Neural cell (in vitro differentiated cells): ENCODE results near the gene C19orf85. TPM values are rescaled to one million over a fixed set of nuclear protein-coding genes. Genes with fewer than 3 reads are reported as not detected.
"Not testable (repeated sequence)": the region's sequence is repeated elsewhere in the genome, so short reads cannot be mapped to it uniquely, and the experiment has no call there.

ENCODE experiments used
- H2AFZ ChIP-seq: fragments of 200-600, 300-800 bp; sonication (generic), shearing (Covaris generic); 2 replicates; pipeline ENCODE4 v1.6.0; 2014; ENCODE audit warnings: low read depth, mild to moderate bottlenecking, antibody characterized with exemption, low read length, moderate library complexity
- H3F3A ChIP-seq: fragments of 200-600 bp; shearing (Covaris generic); 2 replicates; pipeline ENCODE4 v1.6.1; 2016; ENCODE audit warnings: mild to moderate bottlenecking, moderate library complexity, mixed read lengths, antibody characterized with exemption, low read length; ENCODE audit not compliant: insufficient read depth, poor library complexity, severe bottlenecking
- H3K27ac ChIP-seq: fragments of 200-600, 300-800 bp; sonication (generic), shearing (Covaris generic); 2 replicates; pipeline ENCODE4 v1.5.1; 2014; ENCODE audit warnings: mild to moderate bottlenecking, low read length, moderate library complexity
- H3K27me3 ChIP-seq: fragments of 300-800, 200-600 bp; sonication (generic), shearing (Covaris generic); 2 replicates; pipeline ENCODE4 v1.6.0; 2014; ENCODE audit warnings: mild to moderate bottlenecking, low read depth, low read length, moderate library complexity; ENCODE audit not compliant: insufficient read depth
- H3K36me3 ChIP-seq: fragments of 300-800, 200-600 bp; sonication (generic), shearing (Covaris generic); 2 replicates; pipeline ENCODE4 v1.5.1; 2014; ENCODE audit warnings: mild to moderate bottlenecking, antibody characterized with exemption, low read length, moderate library complexity; ENCODE audit not compliant: insufficient read depth
- H3K4me2 ChIP-seq: fragments of 300-800, 200-600 bp; sonication (generic), shearing (Covaris generic); 2 replicates; pipeline ENCODE4 v1.6.0; 2014; ENCODE audit warnings: mild to moderate bottlenecking, low read length
- H3K4me3 ChIP-seq: fragments of 300-800, 200-600 bp; sonication (generic), shearing (Covaris generic); 2 replicates; pipeline ENCODE4 v1.5.1; 2014; ENCODE audit warnings: mild to moderate bottlenecking, low read length, moderate library complexity
- H3K79me2 ChIP-seq: fragments of 200-600 bp; shearing (Covaris generic); replicated peaks from 2 replicates; pipeline ENCODE4 v1.6.0; 2014; ENCODE audit warnings: mild to moderate bottlenecking, low read length, moderate library complexity; ENCODE audit not compliant: insufficient read depth
- H3K9ac ChIP-seq: fragments of 300-800, 200-600 bp; sonication (generic), shearing (Covaris generic); 2 replicates; pipeline ENCODE4 v1.6.1; 2016; ENCODE audit warnings: mild to moderate bottlenecking, low read length, mixed read lengths
- H3K9me2 ChIP-seq: fragments of 200-600 bp; shearing (Covaris generic); 2 replicates; pipeline ENCODE4 v1.6.1; 2016; ENCODE audit warnings: mild to moderate bottlenecking, low read length, mixed read lengths; ENCODE audit not compliant: insufficient read depth
- H3K9me3 ChIP-seq: fragments of 200-600, 300-800 bp; sonication (generic), shearing (Covaris generic); 2 replicates; pipeline ENCODE4 v1.6.1; 2016; ENCODE audit warnings: mild to moderate bottlenecking, mixed run types, low read length, moderate library complexity, mixed read lengths
- H4K20me1 ChIP-seq: fragments of 200-600 bp; shearing (Covaris generic); 2 replicates; pipeline ENCODE4 v1.6.1; 2016; ENCODE audit warnings: mild to moderate bottlenecking, mixed run types; ENCODE audit not compliant: insufficient read depth
- CTCF ChIP-seq: fragments of 450-650 bp; IDR thresholded peaks from 2 replicates; pipeline ENCODE4 v1.5.1; 2014; ENCODE audit warnings: antibody characterized with exemption, mild to moderate bottlenecking, moderate library complexity; ENCODE audit not compliant: poor library complexity, severe bottlenecking
- EP300 ChIP-seq: fragments of 450-650 bp; conservative IDR thresholded peaks from 2 replicates; pipeline ENCODE4 v1.6.1; 2014; ENCODE audit warnings: antibody characterized with exemption, mild to moderate bottlenecking, moderate library complexity; ENCODE audit not compliant: poor library complexity, severe bottlenecking
- EZH2 ChIP-seq: fragments of 200-600, 300-800 bp; shearing (Covaris generic), sonication (generic); IDR thresholded peaks from 2 replicates; pipeline ENCODE4 v1.6.1; 2014; ENCODE audit warnings: antibody characterized with exemption, low read length, borderline replicate concordance, mild to moderate bottlenecking; ENCODE audit not compliant: insufficient read depth, poor library complexity, severe bottlenecking
- MXI1 ChIP-seq: fragments of 450-650 bp; conservative IDR thresholded peaks from 2 replicates; pipeline ENCODE4 v1.6.1; 2014; ENCODE audit warnings: antibody characterized with exemption, mild to moderate bottlenecking; ENCODE audit not compliant: poor library complexity, severe bottlenecking
- POLR2AphosphoS5 ChIP-seq: IDR thresholded peaks from 2 replicates; pipeline ENCODE4 v1.6.1; 2012
- RAD21 ChIP-seq: fragments of 450-650 bp; conservative IDR thresholded peaks from 2 replicates; pipeline ENCODE4 v1.6.1; 2014; ENCODE audit warnings: antibody characterized with exemption, mild to moderate bottlenecking, moderate library complexity
- REST ChIP-seq: IDR thresholded peaks from 2 replicates; pipeline ENCODE4 v1.6.1; 2012; ENCODE audit warnings: borderline replicate concordance
- SMC3 ChIP-seq: fragments of 450-650 bp; conservative IDR thresholded peaks from 2 replicates; pipeline ENCODE4 v1.6.1; 2014; ENCODE audit warnings: antibody characterized with exemption, mild to moderate bottlenecking, moderate library complexity; ENCODE audit not compliant: poor library complexity
- TAF1 ChIP-seq: IDR thresholded peaks from 2 replicates; pipeline ENCODE4 v1.6.1; 2012; ENCODE audit warnings: low read depth
- polyA plus RNA-seq: library from polyadenylated mRNA; depleted of rRNA; stranded (reverse); fragments of >200 nt; gene quantifications from 2 replicates; pipeline ENCODE4 v1.2.3, GENCODE V29; 2014

Gene C19orf85
- polyA plus RNA-seq, 1 donor from 2014 or later, result 0.19 TPM

- no peak overlapping the region for H2AFZ ChIP-seq
- no peak overlapping the region for H3K9ac ChIP-seq
- no peaks in the 10 kb centered on the region for H3K9me3 ChIP-seq
- no peaks in the 10 kb centered on the region for H3K79me2 ChIP-seq
- H3K4me2 ChIP-seq, result no peak overlapping the region
- no peaks in the 10 kb centered on the region for H3K36me3 ChIP-seq
- H3K27me3 ChIP-seq, result no peaks in the 10 kb centered on the region
- H4K20me1 ChIP-seq, result no peaks in the 10 kb centered on the region
- no peaks in the 10 kb centered on the region for H3F3A ChIP-seq
- H3K4me3 ChIP-seq, result no peak overlapping the region
- no peaks in the 10 kb centered on the region for H3K9me2 ChIP-seq
- no peak overlapping the region for H3K27ac ChIP-seq
- TF ChIP-seq RAD21, result no peak
- TF ChIP-seq EZH2, result no peak
- TF ChIP-seq SMC3, result no peak
- no peak for TF ChIP-seq EP300
- no peak for TF ChIP-seq TAF1
- TF ChIP-seq CTCF, result no peak
- no peak for TF ChIP-seq POLR2AphosphoS5
- TF ChIP-seq MXI1, result no peak
- no peak for TF ChIP-seq REST
These were observed 33.8 kb upstream of the C19orf85 start for GRCh38 chr19:55498246-55498840.

GRCh38 chr19:55497763-55498162 is 33.2 kb upstream of the C19orf85 start:
- Histone ChIP-seq H2AFZ (no peak overlapping the region), H3K4me3 (no peak overlapping the region), H3K4me2 (no peak overlapping the region), H3K9me2 (no peaks in the 10 kb centered on the region), H3K27ac (no peak overlapping the region), H3K79me2 (no peaks in the 10 kb centered on the region), H3F3A (no peaks in the 10 kb centered on the region), H3K27me3 (no peaks in the 10 kb centered on the region), H3K9me3 (no peaks in the 10 kb centered on the region), H3K36me3 (no peaks in the 10 kb centered on the region), H4K20me1 (no peaks in the 10 kb centered on the region), H3K9ac (no peak overlapping the region)
- TF ChIP-seq SMC3 (no peak), TAF1 (no peak), MXI1 (no peak), REST (no peak), POLR2AphosphoS5 (no peak)

GRCh38 chr19:55496820-55497219 is 32.3 kb upstream of the C19orf85 start:
- H2AFZ ChIP-seq, H3K9ac ChIP-seq, H3F3A ChIP-seq, H3K4me3 ChIP-seq, H3K4me2 ChIP-seq, H3K9me2 ChIP-seq, H4K20me1 ChIP-seq, H3K27me3 ChIP-seq, H3K9me3 ChIP-seq, H3K36me3 ChIP-seq, H3K79me2 ChIP-seq, H3K27ac ChIP-seq: not testable (repeated sequence)
